ENCODE measurements around the gene ZNF417. TPM values are rescaled to one million over a fixed set of nuclear protein-coding genes. Genes with fewer than 3 reads are reported as not detected.
A peak's percentile ranks its signal among the peaks of the same experiment; 100 is the strongest.
"Not testable (repeated sequence)": the region's sequence is repeated elsewhere in the genome, so short reads cannot be mapped to it uniquely, and the experiment has no call there.

ZNF417 gene
- total and polyA plus RNA-seq, 3 experiments from 2014 or later: 4.4 to 16.8 (median 15.8) TPM

DNA sequence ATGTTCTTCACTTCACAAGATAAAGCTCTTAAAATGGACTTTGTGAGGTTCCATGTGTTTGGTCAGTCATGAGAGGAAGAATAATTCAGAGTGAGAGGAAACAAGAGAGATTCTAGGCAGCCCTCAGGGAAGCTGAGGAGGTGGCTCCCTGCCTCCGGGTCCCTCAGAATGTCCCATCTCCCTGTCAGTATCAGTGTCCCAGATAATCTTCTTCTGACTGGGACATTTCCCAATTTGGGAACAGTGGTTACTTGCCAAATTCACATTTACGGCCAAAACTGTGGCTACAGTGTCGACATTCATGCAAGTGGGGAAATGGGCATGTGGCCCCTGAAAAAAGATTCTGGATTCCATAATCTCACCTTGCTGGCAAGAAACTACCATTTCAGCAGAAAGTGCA is 9.0 kb downstream of the ZNF417 start:
- no peak overlapping the region for H3K4me3 Mint-ChIP-seq
- Histone ChIP-seq H3K4me3 (ENCODE audit: low read length) (no peak overlapping the region), H3K27me3 (ENCODE audit: insufficient read depth, low read length, poor library complexity, severe bottlenecking) (no peaks in the 10 kb centered on the region), H3K9me3 (ENCODE audit: low read length) (peaks cover 17% of the 10 kb centered on the region), H3K36me3 (ENCODE audit: insufficient read depth, low read length) (peaks cover 18% of the 10 kb centered on the region), H3K27ac (ENCODE audit: low read depth, low read length) (no peak overlapping the region), H3K4me1 (ENCODE audit: insufficient read depth, low read length) (no peaks in the 10 kb centered on the region)
- H3K27ac Mint-ChIP-seq: peak overlapping the region in 1 of 8 donors; percentile 52
- no peaks in the 10 kb centered on the region for H3K27me3 Mint-ChIP-seq
- H3K4me1 Mint-ChIP-seq: peaks cover 9 to 24% (median 18%) of the 10 kb centered on the region in 3 donors
- DNase-seq: no peak
- POLR2A ChIA-PET: no interaction called here
- peaks cover 0 to 85% (median 32%) of the 10 kb centered on the region in 5 donors for H3K9me3 Mint-ChIP-seq
- H3K36me3 Mint-ChIP-seq: peaks cover 28 to 65% (median 53%) of the 10 kb centered on the region in 3 donors
- CTCF ChIA-PET: no interaction called here

DNA sequence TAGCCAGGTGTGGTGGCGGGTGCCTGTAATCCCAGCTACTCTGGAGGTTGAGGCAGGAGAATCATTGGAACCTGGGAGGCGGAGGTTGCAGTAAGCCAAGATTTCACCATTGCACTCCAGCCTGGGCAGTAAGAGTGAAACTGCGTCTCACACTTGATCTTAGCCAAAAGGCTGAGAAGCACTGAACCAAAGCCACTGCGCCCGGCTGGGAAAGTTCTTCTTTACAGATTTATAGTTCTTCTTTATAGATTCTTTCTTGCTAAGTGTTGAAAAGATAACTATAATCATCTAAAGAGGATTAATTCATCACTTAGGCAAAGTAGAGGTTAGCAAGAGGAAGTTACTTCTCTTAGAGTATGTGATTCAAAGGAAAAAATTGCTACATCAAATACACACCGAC is 11.1 kb downstream of the ZNF417 start:
- H3K27me3 Mint-ChIP-seq: peaks cover 0 to 1% of the 10 kb centered on the region in 2 donors
- no peak for DNase-seq
- H3K27me3 ChIP-seq (ENCODE audit: insufficient read depth, low read length, poor library complexity, severe bottlenecking): no peaks in the 10 kb centered on the region
- H3K4me3 ChIP-seq (ENCODE audit: low read length): no peak overlapping the region
- H3K4me1 Mint-ChIP-seq: peaks cover 3 to 11% (median 6%) of the 10 kb centered on the region in 3 donors
- ChIA-PET CTCF (interaction anchor here (1.2 kb wide), 1 partner anchor 9 kb away, joined by 3 read pairs; no protein-coding TSS in a partner anchor), POLR2A (no interaction called here)
- H3K27ac ChIP-seq (ENCODE audit: low read depth, low read length): no peak overlapping the region
- peaks cover 0 to 84% (median 19%) of the 10 kb centered on the region in 5 donors for H3K9me3 Mint-ChIP-seq
- no peaks in the 10 kb centered on the region for H3K36me3 ChIP-seq (ENCODE audit: insufficient read depth, low read length)
- H3K4me3 Mint-ChIP-seq: no peak overlapping the region
- peaks cover 10 to 47% (median 34%) of the 10 kb centered on the region in 3 donors for H3K36me3 Mint-ChIP-seq
- H3K4me1 ChIP-seq (ENCODE audit: insufficient read depth, low read length): no peaks in the 10 kb centered on the region
- no peak overlapping the region for H3K27ac Mint-ChIP-seq
- H3K9me3 ChIP-seq (ENCODE audit: low read length): peaks cover 17% of the 10 kb centered on the region

DNA sequence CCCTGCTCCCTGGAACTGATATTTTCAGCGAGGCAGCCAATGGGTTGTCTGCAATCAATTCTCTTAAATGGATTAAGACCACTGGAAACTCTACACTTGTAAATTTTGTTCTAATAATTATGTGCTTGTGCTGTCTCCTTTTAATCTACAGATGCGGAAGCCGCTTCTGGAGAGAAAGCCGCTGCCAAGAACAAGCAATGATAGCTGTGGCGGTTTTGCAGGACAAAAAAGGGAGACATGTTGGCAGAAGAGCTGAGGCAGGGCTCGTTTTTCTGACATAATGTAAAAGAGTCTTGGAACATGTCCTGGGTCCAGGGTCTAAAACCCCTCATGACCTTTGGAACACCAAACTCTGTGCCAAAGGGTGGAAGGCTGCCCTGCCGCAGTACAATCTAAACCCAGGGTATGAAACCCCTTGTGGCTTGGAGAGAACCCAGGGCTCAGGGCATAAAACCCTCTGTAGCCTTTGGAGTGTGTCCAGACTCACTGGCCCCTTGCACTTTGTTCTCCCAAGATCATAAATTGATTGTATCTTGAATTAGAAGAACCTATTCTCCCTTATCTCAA is 12.7 kb downstream of the ZNF417 start:
- peaks cover 10 to 39% (median 24%) of the 10 kb centered on the region in 3 donors for H3K36me3 Mint-ChIP-seq
- no peak overlapping the region for H3K4me3 Mint-ChIP-seq
- H3K9me3 ChIP-seq (ENCODE audit: low read length): peaks cover 17% of the 10 kb centered on the region
- peaks cover 0 to 82% (median 17%) of the 10 kb centered on the region in 5 donors for H3K9me3 Mint-ChIP-seq
- no peaks in the 10 kb centered on the region for H3K4me1 ChIP-seq (ENCODE audit: insufficient read depth, low read length)
- peaks cover 3 to 11% (median 6%) of the 10 kb centered on the region in 3 donors for H3K4me1 Mint-ChIP-seq
- H3K27me3 Mint-ChIP-seq: peaks cover 0 to 1% of the 10 kb centered on the region in 2 donors
- POLR2A ChIA-PET: no interaction called here
- H3K27me3 ChIP-seq (ENCODE audit: insufficient read depth, low read length, poor library complexity, severe bottlenecking): no peaks in the 10 kb centered on the region
- H3K27ac Mint-ChIP-seq: peak overlapping the region in 1 of 8 donors; percentile 27
- CTCF ChIA-PET: no interaction called here
- DNase-seq: no peak
- H3K4me3 ChIP-seq (ENCODE audit: low read length): no peak overlapping the region
- H3K27ac ChIP-seq (ENCODE audit: low read depth, low read length): no peak overlapping the region
- H3K36me3 ChIP-seq (ENCODE audit: insufficient read depth, low read length): no peaks in the 10 kb centered on the region

DNA sequence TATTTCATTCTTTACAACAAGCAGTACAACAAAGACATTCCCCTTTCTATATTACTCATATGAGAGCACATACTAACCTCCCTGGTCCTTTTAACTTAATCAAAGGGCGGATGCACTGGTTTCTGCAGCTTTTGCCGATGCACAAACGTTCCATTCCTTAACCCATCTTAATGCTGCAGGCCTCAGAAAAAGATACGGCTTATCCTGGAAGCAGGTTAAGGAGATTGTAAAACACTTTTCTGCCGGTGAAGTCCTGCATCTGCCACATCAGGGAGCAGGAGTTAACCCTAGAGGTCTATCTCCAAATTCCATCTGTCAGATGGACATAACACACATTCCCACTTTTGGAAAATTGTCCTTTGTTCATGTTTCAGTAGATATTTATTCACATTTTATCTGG is 16.1 kb downstream of the ZNF417 start:
- H3K4me1 ChIP-seq (ENCODE audit: insufficient read depth, low read length): no peaks in the 10 kb centered on the region
- H3K27me3 ChIP-seq (ENCODE audit: insufficient read depth, low read length, poor library complexity, severe bottlenecking): no peaks in the 10 kb centered on the region
- no peaks in the 10 kb centered on the region for H3K36me3 ChIP-seq (ENCODE audit: insufficient read depth, low read length)
- Mint-ChIP-seq H3K36me3 (peaks cover 0 to 28% (median 3%) of the 10 kb centered on the region in 3 donors), H3K27ac (no peak overlapping the region), H3K4me3 (no peak overlapping the region), H3K4me1 (peaks cover 3 to 11% (median 6%) of the 10 kb centered on the region in 3 donors), H3K27me3 (peaks cover 0 to 1% of the 10 kb centered on the region in 2 donors), H3K9me3 (peaks cover 0 to 80% (median 7%) of the 10 kb centered on the region in 5 donors)
- H3K27ac ChIP-seq (ENCODE audit: low read depth, low read length): no peak overlapping the region
- H3K4me3 ChIP-seq (ENCODE audit: low read length): no peak overlapping the region
- no peaks in the 10 kb centered on the region for H3K9me3 ChIP-seq (ENCODE audit: low read length)
- DNase-seq: no peak
- POLR2A ChIA-PET: no interaction called here
- CTCF ChIA-PET: no interaction called here

DNA sequence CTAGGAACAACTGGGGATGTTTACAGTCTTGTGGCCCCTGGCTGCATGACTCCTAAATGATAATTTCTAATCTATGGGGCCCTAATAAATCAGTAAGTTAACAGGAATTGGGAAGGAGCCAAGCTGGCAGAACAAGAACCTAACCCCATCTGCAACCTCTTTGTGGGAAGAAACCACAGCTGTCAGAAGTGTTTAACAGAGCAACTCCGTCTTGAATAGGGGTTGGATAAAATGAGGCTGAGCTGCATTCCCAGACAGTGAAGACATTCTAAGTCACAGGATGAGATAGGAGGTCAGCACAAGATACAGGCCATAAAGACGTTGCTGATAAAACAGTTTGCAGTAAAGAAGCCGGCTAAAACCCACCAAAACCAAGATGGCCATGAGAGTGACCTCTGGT is 25.7 kb downstream of the ZNF417 start:
- H3K9me3 ChIP-seq (ENCODE audit: low read length); DNase-seq; H3K4me1 ChIP-seq (ENCODE audit: insufficient read depth, low read length); H3K4me3 ChIP-seq (ENCODE audit: low read length); H3K27me3 ChIP-seq (ENCODE audit: insufficient read depth, low read length, poor library complexity, severe bottlenecking); H3K4me3 Mint-ChIP-seq; POLR2A ChIA-PET; CTCF ChIA-PET; H3K36me3 ChIP-seq (ENCODE audit: insufficient read depth, low read length); H3K27ac ChIP-seq (ENCODE audit: low read depth, low read length); H3K27me3 Mint-ChIP-seq: not testable (repeated sequence)
- peak overlapping the region in 1 of 8 donors; percentile 17 for H3K27ac Mint-ChIP-seq
- peaks cover 0 to 59% (median 34%) of the 10 kb centered on the region in 5 donors for H3K9me3 Mint-ChIP-seq
- H3K4me1 Mint-ChIP-seq: peaks cover 27 to 28% (median 28%) of the 10 kb centered on the region in 3 donors
- peaks cover 13 to 55% (median 21%) of the 10 kb centered on the region in 3 donors for H3K36me3 Mint-ChIP-seq

DNA sequence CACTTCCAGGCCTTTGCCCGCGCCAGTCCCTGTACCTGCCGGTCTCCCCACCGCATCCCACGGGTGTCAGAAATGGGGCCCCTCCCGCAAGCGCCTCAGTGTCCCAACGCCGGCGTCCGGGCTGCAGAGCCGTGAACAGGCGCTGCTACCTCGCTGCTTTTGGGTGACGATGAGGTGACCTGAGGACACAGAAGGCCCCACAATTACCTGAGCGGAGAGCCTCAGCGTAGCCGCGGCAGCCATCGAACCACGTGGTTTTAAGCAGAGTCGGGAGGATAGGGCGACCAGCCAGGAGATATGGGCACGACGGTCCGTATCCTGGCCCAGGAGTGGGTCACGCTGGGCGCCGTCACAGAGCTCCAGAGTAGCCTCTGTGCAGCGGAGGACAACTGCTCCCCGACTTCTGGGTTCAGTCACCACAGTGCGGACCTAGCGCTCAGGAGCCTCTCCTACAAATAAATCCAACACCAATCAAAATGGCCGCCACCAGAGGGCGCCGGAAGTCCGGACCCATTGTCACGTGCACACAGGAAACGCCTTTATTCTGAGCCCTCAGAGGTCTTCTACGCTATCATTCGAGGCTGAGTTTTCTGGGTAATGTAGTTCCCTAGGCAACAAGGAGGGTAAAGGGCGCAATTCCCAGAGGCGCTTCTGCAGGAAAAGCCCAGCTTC is 27.7 kb downstream of the ZNF417 start, which contains the start of gene ZNF814:
TSS of gene ZNF814 (minus strand) at position 478 of the 672 bp plus-strand sequence. CDS start at position 243, 235 bp downstream.
- peak within 1 kb of the TSS; percentile 19 to 96 (median 83) for H3K27ac Mint-ChIP-seq
- peak; percentile 65 to 91 (median 80) for DNase-seq
- peaks cover 15 to 69% (median 39%) of the 10 kb centered on the region in 3 donors for H3K36me3 Mint-ChIP-seq
- peak within 1 kb of the TSS; percentile 90 for H3K4me3 ChIP-seq (ENCODE audit: low read length)
- H3K4me1 Mint-ChIP-seq: peaks cover 28 to 42% (median 32%) of the 10 kb centered on the region in 3 donors
- H3K27me3 ChIP-seq (ENCODE audit: insufficient read depth, low read length, poor library complexity, severe bottlenecking): no peaks in the 10 kb centered on the region
- peaks cover 0 to 70% (median 37%) of the 10 kb centered on the region in 5 donors for H3K9me3 Mint-ChIP-seq
- no peaks in the 10 kb centered on the region for H3K36me3 ChIP-seq (ENCODE audit: insufficient read depth, low read length)
- POLR2A ChIA-PET: interaction anchor here (1.1 kb wide), 1 partner anchor 28 kb away, joined by 3 read pairs; no protein-coding TSS in a partner anchor
- H3K27me3 Mint-ChIP-seq: peaks cover 0 to 2% of the 10 kb centered on the region in 2 donors
- CTCF ChIA-PET: interaction anchor here (0.8 kb wide), 1 partner anchor 26 kb away, joined by 3 read pairs; no protein-coding TSS in a partner anchor
- H3K4me3 Mint-ChIP-seq: peak within 1 kb of the TSS; percentile 80 to 96 (median 89)
- peak within 1 kb of the TSS; percentile 70 for H3K27ac ChIP-seq (ENCODE audit: low read depth, low read length)
- peaks cover 10% of the 10 kb centered on the region for H3K9me3 ChIP-seq (ENCODE audit: low read length)
- H3K4me1 ChIP-seq (ENCODE audit: insufficient read depth, low read length): peaks cover 7% of the 10 kb centered on the region

DNA sequence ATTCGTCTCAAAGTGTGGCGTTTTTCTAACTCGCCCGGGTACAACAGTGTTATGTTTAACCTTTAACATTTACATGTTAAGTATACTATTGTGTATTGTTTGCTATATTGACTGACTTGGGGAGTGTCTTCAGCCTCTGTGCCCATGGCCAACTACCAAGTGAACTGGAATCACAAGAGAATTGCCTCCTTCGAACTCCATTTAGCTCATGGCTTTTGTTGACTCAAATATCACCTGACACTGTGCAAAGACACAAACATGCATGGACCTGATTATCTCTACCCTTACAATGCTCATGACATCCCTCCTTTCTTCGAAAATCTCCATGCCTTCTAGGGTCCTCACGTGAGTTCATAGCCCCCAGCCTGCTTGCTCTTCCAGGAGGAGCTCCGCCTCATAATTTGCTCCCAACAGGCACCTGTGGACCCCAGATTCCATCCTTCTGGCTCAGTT is 28.3 kb downstream of the ZNF417 start:
- ChIA-PET POLR2A (interaction anchor here (1.1 kb wide), 1 partner anchor 29 kb away, joined by 3 read pairs; no protein-coding TSS in a partner anchor), CTCF (interaction anchor here (0.8 kb wide), 1 partner anchor 27 kb away, joined by 3 read pairs; no protein-coding TSS in a partner anchor)
- Histone ChIP-seq H3K4me3 (ENCODE audit: low read length) (peak overlapping the region; percentile 90), H3K9me3 (ENCODE audit: low read length) (peaks cover 10% of the 10 kb centered on the region), H3K27ac (ENCODE audit: low read depth, low read length) (peak overlapping the region; percentile 70), H3K27me3 (ENCODE audit: insufficient read depth, low read length, poor library complexity, severe bottlenecking) (no peaks in the 10 kb centered on the region), H3K4me1 (ENCODE audit: insufficient read depth, low read length) (peaks cover 7% of the 10 kb centered on the region), H3K36me3 (ENCODE audit: insufficient read depth, low read length) (no peaks in the 10 kb centered on the region)
- peaks cover 0 to 2% of the 10 kb centered on the region in 2 donors for H3K27me3 Mint-ChIP-seq
- H3K9me3 Mint-ChIP-seq: peaks cover 0 to 76% (median 37%) of the 10 kb centered on the region in 5 donors
- DNase-seq: no peak
- peaks cover 28 to 42% (median 32%) of the 10 kb centered on the region in 3 donors for H3K4me1 Mint-ChIP-seq
- H3K27ac Mint-ChIP-seq: peak overlapping the region; percentile 19 to 96 (median 83)
- H3K4me3 Mint-ChIP-seq: peak overlapping the region; percentile 80 to 96 (median 89)
- peaks cover 15 to 69% (median 45%) of the 10 kb centered on the region in 3 donors for H3K36me3 Mint-ChIP-seq
